Cerebellar cortex (tissue), 1 donor: ENCODE measurements around the gene GDI2.
A peak's percentile ranks its signal among the peaks of the same experiment; 100 is the strongest.
"Not testable (repeated sequence)": the region's sequence is repeated elsewhere in the genome, so short reads cannot be mapped to it uniquely, and the experiment has no call there.

ENCODE experiments used
- DNase-seq: peaks from one replicate; pipeline ENCODE4 v3.0.0-alpha.2; 2015; ENCODE audit warnings: low spot score

Gene GDI2

DNA sequence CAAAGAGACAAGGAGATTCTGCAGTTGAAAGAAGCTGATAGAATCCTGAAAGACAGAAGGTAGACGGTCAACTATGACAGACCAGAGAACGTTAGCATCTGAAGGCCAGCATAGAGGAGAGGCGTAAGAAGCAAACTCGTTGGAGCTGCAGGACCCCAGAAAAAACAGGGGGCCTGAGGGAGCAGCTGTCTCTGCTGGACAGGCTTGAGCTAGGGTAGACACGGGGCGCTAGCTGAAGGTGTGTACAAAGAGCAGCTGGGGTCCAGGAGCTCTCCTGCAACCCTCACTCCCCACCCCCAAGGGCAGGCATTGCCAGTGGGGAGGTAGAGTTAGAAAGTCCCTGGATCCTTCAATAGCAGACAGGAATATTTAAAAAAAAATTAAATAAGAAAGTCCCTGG lies 14.6 kb upstream of the GDI2 start:
- DNase-seq, result no peak

- DNase-seq, result not testable (repeated sequence)
Observed at GRCh38 chr10:5826511-5826910, 13.3 kb upstream of the GDI2 start.

GRCh38 chr10:5818894-5819293 lies 5.7 kb upstream of the GDI2 start:
- DNase-seq, result no peak

DNA sequence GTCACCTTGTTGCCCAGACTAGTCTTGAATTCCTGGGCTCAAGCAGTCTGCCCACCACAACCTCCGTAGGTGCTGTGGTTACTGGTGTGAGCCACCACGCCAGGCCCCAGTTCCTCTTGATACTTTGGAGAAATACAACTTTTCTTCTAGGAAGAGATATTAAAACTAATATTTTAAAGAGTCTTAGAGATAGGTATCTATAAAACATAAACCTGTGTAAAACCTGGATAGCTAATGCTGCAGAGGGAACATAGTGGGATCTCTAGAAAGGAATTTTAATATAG lies 4.8 kb upstream of the GDI2 start:
- DNase-seq, result no peak

DNA sequence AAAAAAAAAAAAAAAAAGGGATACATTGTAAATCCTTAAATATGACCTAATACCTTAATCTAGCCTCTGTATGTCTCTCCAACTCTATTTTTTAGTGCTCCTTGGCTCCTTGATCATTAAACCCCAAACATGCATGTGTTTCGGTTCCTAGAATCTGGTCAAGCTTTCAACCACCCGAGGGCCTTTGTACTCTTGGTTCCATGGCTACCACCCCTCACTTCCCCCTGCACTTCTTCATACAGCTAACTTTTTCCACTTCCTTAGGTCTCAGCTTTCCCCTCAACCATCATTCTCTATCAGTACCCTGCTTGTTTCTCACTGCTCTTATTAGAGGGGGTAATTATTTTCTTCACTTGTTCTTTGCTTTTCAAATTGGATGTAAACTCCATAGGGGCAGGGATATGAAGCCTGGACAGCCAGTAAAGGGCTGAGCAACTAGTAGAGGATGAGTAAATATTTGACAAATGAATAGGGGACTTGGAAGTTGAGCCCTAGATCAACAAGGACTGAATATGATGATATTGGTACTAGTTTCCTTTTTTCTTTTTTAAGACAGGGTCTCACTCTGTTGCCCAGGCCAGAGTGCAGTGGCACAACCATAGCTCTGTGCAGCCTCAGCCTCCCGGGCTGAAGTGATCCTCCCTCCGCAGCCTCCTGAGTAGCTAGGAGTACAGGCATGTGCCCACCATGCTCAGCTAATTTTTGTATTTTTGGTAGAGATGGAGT lies 4.3 kb upstream of the GDI2 start:
- no peak for DNase-seq

DNA sequence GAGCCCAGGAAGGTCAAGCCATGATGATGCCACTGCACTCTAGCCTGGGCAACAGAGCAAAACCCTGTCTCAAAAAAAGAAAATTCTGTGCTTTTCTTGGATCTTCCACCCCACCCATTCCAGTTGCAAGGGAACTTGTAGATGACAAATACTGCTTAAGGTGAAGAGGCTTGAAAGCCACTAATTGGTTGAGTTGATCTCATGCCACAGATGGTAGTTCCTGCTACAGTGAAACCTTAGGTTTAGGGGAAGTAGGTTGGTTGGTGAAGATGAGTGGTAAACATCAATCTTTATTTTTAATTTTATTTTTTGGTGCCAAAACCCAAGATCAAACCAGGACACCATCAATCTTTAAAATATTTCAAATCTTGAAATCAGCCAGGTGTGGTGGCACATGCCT lies 2.9 kb upstream of the GDI2 start:
- no peak for DNase-seq

- DNase-seq, result no peak
Observed at GRCh38 chr10:5814110-5815107, 1.2 kb upstream of the GDI2 start.

DNA sequence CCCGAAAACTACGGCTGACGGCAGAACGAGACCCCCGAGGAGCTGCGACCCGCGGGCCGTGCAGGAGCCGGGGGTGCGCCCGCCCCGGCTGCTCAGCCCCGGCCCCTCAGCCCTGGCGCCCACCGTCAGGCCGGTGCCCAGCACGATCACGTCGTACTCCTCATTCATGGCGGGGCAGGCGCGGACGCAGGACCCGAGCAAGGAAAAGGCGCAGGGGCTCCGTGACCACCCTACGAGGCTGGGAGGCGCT lies 218 bp downstream of the GDI2 start:
- no peak for DNase-seq

GRCh38 chr10:5812283-5813090 lies 747 bp downstream of the GDI2 start:
- DNase-seq, result peak; percentile 24

GRCh38 chr10:5811387-5811821 lies 1.8 kb downstream of the GDI2 start:
- DNase-seq, result peak; percentile 47

DNA sequence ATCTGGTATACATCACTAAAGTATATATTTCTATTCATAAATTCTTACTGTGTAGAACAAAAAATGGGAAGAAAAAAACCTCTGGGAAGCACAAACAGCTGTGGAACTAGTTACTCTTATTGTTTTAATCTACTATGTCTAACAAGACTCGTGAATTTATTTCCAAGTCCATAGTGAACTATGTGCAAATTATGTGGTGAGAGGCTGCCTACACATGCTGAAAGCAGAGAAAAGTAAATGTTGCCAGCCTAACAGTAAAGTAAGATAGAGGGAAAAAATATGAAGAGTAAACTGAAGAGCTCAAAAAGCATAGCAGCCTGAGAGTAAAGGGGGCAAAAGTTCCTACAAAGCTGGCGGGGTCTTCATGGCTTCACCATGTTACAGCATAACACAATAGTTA lies 3.0 kb downstream of the GDI2 start:
- no peak for DNase-seq

DNA sequence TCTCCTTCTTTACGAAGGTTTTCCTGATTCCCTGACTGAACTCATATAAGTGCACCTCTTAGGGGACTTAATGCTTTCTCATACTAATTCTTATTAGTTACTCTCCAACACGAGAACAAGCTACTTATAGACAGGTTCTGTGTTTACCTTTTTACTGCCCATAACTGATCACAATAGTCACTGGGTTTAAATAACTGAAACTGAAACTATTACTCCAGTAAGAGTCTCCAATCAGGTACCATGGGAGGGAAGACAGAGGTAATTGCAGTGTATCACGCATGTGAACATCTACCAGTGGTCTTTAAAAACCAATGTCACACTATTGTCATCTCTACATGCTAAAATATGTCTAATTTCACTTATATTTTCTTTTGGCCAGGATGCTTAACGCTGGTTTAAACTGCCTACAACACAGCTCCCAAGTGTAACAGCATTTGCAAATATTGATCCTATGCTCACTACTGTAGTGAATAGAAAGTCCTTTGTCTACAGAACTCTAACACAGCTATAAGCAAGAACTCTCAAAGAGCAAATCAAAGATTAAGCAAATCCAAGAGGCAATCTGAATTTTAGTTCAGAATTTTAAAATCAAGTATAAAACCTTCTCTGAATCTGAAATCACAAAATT lies 3.6 kb downstream of the GDI2 start:
- DNase-seq, result no peak

DNA sequence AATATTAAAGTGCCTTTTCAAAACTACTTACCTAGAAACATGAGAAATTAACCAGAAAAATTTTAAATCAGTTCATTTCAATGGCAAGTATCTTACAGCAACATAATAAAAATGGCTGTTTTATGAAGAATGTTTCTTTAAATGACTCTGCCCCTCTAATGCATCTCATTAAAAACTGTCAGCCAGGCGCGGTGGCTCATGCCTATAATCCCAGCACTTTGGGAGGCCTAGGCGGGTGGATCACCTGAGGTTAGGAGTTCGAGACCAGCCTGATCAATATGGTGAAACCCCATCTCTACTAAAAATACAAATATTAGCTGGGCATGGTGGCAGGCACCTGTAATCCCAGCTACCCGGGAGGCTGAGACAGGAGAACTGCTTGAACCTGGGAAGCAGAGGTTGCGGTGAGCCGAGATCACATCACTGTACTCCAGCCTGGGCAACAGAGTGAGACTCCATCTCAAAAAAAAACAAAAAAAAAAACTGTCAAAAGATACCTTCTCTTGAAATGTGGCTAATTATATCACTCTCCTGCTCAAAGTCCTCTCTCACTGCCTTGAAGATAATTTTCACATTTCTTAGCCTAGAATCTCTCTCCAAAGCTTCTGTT lies 4.3 kb downstream of the GDI2 start:
- not testable (repeated sequence) for DNase-seq

- DNase-seq, result no peak
Observed at GRCh38 chr10:5806745-5807144, 6.5 kb downstream of the GDI2 start.

DNA sequence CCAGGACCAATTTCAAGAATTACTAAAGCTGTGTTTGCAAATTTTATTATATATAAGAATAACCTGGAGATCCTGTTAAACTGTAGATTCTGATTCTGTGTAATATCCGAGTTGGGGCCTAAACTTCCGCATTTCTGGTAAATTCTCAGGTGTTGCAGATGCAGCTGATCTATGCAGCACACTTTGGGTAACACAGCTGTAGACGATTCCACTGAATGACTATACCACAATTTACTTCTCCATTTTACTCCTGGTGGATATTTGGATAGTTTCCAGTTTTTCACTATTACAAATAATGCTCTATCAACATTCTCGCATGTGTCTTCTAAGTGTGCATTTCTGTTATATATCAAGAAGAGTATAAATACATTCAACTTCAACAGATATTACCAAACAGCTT lies 7.5 kb downstream of the GDI2 start:
- no peak for DNase-seq

- no peak for DNase-seq
Observed at GRCh38 chr10:5805260-5805659, 8.0 kb downstream of the GDI2 start.

DNA sequence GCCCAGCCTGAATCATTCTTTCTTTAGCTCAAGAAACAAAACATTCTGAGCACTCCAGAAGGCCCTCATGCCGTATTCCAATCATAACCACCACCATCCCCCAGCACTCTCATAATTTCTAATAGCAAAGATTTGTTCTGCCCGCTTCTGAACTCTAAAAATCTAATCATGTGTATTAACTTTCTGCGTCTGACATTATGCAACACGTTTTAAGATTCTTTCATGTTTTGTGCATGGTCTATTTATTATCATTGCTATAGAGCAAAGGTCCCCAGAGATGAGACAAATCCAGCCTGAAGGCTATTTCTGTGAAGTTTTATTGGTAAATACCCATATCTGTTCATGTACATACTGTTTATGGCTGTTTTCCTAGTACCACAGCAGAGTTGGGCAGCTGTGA lies 8.8 kb downstream of the GDI2 start:
- DNase-seq, result no peak

DNA sequence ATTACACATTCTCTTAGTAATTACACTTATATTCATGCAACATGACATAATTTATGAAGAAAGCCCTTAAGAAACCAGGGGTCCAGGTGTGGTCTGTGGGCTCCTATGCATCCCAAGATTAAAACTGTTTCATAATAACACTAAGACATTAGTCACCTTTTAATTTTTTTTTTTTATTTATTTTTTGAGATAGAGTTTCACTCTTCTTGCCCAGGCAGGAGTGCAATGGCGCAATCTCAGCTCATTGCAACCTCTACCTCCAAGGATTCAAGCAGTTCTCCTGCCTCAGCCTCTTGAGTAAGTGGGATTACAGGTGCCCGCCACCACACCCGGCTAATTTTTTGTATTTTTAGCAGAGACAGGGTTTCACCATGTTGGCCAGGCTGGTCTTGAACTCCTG lies 12.5 kb downstream of the GDI2 start:
- DNase-seq, result no peak

- no peak for DNase-seq
Observed at GRCh38 chr10:5794236-5794635, 19.0 kb downstream of the GDI2 start.

- DNase-seq, result no peak
Observed at GRCh38 chr10:5789626-5790025, 23.6 kb downstream of the GDI2 start.

DNA sequence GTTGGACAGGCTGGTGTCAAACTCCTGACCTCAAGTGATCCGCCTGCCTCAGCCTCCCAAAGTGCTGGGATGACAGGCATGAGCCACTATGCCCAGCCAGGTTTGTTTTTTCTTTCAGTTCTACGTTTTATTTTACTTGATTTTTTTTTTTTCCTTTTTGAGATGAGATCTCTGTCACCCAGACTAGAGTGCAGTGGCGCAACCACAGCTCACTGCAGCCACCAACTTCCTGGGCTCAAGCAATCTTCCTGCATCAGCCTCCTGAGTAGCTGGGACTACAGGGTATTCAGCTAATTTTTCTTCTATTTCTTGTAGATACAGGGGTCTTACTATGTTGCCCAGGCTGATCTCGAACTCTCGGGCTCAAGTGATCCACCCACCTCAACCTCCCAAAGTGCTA lies 24.3 kb downstream of the GDI2 start:
- DNase-seq, result no peak

DNA sequence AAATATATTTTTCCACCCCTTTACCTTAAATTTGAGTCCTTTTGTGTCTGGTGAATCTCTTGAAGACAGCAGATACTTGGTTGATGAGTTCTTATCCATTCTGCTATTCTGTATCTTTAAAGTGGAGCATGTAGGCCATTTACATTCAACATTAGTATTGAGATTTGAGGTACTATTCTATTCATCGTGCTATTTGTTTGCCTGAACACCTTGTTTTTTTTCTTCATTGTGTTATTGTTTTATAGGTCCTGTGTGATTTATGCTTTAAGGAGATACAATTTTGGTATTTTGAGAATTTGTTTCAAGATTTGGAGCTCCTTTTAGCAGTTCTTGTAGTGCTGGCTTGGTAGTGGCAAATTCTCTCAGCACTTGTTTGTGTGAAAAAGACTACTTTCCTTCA lies 29.9 kb downstream of the GDI2 start:
- DNase-seq, result no peak
